ENCODE results near the gene HECW1.

DNA sequence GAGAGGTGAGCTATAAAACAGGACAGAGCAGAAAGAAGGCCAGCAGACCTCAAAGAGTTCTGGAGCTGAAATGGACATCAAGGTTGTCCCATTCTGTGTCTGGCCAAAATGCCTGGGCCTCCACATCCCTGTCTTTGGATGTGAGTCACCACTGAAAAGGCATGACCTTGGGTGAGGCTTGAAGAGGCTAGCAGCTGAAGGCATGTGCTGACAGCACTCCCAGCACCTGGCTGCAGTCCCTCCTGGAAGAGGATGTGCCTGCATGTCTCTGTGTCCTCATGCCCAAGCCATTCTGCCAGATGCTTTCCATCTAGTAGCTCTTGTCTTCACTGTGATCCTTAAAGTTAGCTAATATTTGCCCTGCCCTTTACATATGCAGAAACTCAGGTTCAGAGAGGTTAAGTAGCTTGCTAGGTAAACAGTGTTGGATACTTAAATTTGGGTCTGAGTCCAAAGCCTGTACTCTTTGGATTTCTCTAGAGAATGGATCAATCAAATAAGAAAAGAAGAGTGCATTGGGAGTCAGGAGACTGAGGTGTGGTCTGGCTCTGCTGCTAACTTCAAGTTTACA is 35.8 kb downstream of the HECW1 start:
- TF ChIP-seq EZH2 (IDR thresholded peaks at IDR 0.05; ENCODE audit: insufficient read depth, poor library complexity, severe bottlenecking): no peak
- TF ChIP-seq EZH2phosphoT487 (IDR thresholded peaks at IDR 0.05; ENCODE audit: insufficient read depth, low read depth): no peak
